Loucy (cell line): ENCODE data around the gene RASGEF1B.

Experiments
- CTCF ChIP-seq: fragments of 200-600 bp; sonication (generic); conservative IDR thresholded peaks from 2 replicates; pipeline ENCODE4 v1.5.1; 2014; ENCODE audit warnings: mild to moderate bottlenecking, antibody characterized with exemption, low read length
- EZH2phosphoT487 ChIP-seq: fragments of 200-600 bp; IDR thresholded peaks from 2 replicates; pipeline ENCODE4 v1.6.1; 2018; ENCODE audit warnings: antibody characterized with exemption, mild to moderate bottlenecking, moderate library complexity, borderline replicate concordance

GRCh38 chr4:81422595-81422994 is 49.1 kb downstream of the RASGEF1B start:
- no peak for TF ChIP-seq CTCF
- TF ChIP-seq EZH2phosphoT487, result no peak
